Uterus (tissue), 4 donors: ENCODE results near the gene KCNH8. TPM values are rescaled to one million over a fixed set of nuclear protein-coding genes. Genes with fewer than 3 reads are reported as not detected.

ENCODE experiments used
- DNase-seq, 2 donors: peaks; one replicate each; pipeline ENCODE4 v3.0.0-alpha.2; 2019 to 2020
- H3K27ac ChIP-seq, 2 donors: fragments of 200-600 bp; sonication (generic); 1 replicate in 1 of 2; 2 replicates in 1 of 2; pipeline ENCODE4 v1.5.1; 2016 to 2018
- H3K27me3 ChIP-seq, 2 donors: fragments of 200-600 bp; sonication (generic); one replicate each; pipeline ENCODE4 v1.5.1; 2018 to 2019; ENCODE audit warnings: control low read depth in 1 of 2
- H3K36me3 ChIP-seq, 2 donors: fragments of 200-600 bp; sonication (generic); one replicate each; pipeline ENCODE4 v1.5.1; 2019; ENCODE audit warnings: control low read depth in 1 of 2
- H3K4me1 ChIP-seq, 2 donors: fragments of 200-600 bp; sonication (generic); one replicate each; pipeline ENCODE4 v1.5.1; 2018 to 2019; ENCODE audit warnings: control low read depth in 1 of 2
- H3K4me3 ChIP-seq, 2 donors: fragments of 200-600 bp; sonication (generic); 1 replicate in 1 of 2; 2 replicates in 1 of 2; pipeline ENCODE4 v1.5.1; 2018 to 2019; ENCODE audit warnings: mild to moderate bottlenecking in 1 of 2
- H3K9me3 ChIP-seq, 2 donors: fragments of 200-600 bp; sonication (generic); one replicate each; pipeline ENCODE4 v1.5.1; 2019; ENCODE audit warnings: control low read depth in 1 of 2
- CTCF ChIP-seq, 4 experiments: fragments of 200-600 bp in 2 of 4; fragments of 450-650 bp in 2 of 4; sonication (generic) in 2 of 4; IDR thresholded peaks; one replicate each; pipeline ENCODE4 v1.5.1; 2016 to 2019; ENCODE audit warnings: antibody characterized with exemption in 4 of 4, mild to moderate bottlenecking in 2 of 4, moderate library complexity in 1 of 4
- POLR2A ChIP-seq, 2 donors: fragments of 450-650 bp; IDR thresholded peaks; one replicate each; pipeline ENCODE4 v1.6.1; 2016; ENCODE audit warnings: antibody characterized with exemption in 2 of 2, mild to moderate bottlenecking in 1 of 2, moderate library complexity in 1 of 2
- intact Hi-C: fragments of 100-400 bp; cut with DNase I; formaldehyde crosslinking; loops from one replicate; pipeline ENCODE4 v1.15.1; 2023; ENCODE audit warnings: low total_unique reads
- total RNA-seq, 4 donors: library from RNA; depleted of rRNA in 3 of 4; stranded (reverse); fragments of >200 nt in 3 of 4; gene quantifications; one replicate each; pipeline versions ENCODE4 v1.1.0 to v1.2.4, GENCODE V29; 2014 to 2023
- donor health status: DM: yes; HTN: yes; CAD: no.

KCNH8 gene
- total RNA-seq, 4 donors from 2014 or later: 0.26 to 1.5 (median 0.49) TPM; not detected in 1

- Histone ChIP-seq H3K27ac (no peak overlapping the region), H3K36me3 (no peaks in the 10 kb centered on the region), H3K9me3 (no peaks in the 10 kb centered on the region), H3K4me3 (no peak overlapping the region), H3K4me1 (no peaks in the 10 kb centered on the region), H3K27me3 (no peaks in the 10 kb centered on the region)
- no peak for DNase-seq
- intact Hi-C loops: no loop called here
- TF ChIP-seq POLR2A (IDR thresholded peaks at IDR 0.05): no peak
- no peak for TF ChIP-seq CTCF (IDR thresholded peaks at IDR 0.05)
Observed at GRCh38 chr3:19263606-19264005, 115.3 kb downstream of the KCNH8 start.

GRCh38 chr3:19264424-19264823, 116.1 kb downstream of the KCNH8 start:
- H3K36me3 ChIP-seq: no peaks in the 10 kb centered on the region
- intact Hi-C loops: no loop called here
- TF ChIP-seq CTCF (IDR thresholded peaks at IDR 0.05) (no peak), POLR2A (IDR thresholded peaks at IDR 0.05) (no peak)
- no peaks in the 10 kb centered on the region for H3K27me3 ChIP-seq
- no peaks in the 10 kb centered on the region for H3K9me3 ChIP-seq
- no peaks in the 10 kb centered on the region for H3K4me1 ChIP-seq
- H3K27ac ChIP-seq: no peak overlapping the region
- no peak for DNase-seq
- H3K4me3 ChIP-seq: no peak overlapping the region

- TF ChIP-seq POLR2A (IDR thresholded peaks at IDR 0.05) (no peak), CTCF (IDR thresholded peaks at IDR 0.05) (no peak)
- H3K4me3 ChIP-seq: no peak overlapping the region
- no peaks in the 10 kb centered on the region for H3K36me3 ChIP-seq
- DNase-seq: no peak
- no peaks in the 10 kb centered on the region for H3K9me3 ChIP-seq
- H3K27ac ChIP-seq: no peak overlapping the region
- intact Hi-C loops: no loop called here
- no peaks in the 10 kb centered on the region for H3K4me1 ChIP-seq
- no peaks in the 10 kb centered on the region for H3K27me3 ChIP-seq
Observed at GRCh38 chr3:19267040-19267439, 118.7 kb downstream of the KCNH8 start.

- H3K27ac ChIP-seq: no peak overlapping the region
- H3K4me3 ChIP-seq: no peak overlapping the region
- intact Hi-C loops: no loop called here
- no peak for DNase-seq
- no peaks in the 10 kb centered on the region for H3K27me3 ChIP-seq
- no peaks in the 10 kb centered on the region for H3K4me1 ChIP-seq
- TF ChIP-seq POLR2A (IDR thresholded peaks at IDR 0.05) (no peak), CTCF (IDR thresholded peaks at IDR 0.05) (no peak)
- H3K36me3 ChIP-seq: no peaks in the 10 kb centered on the region
- H3K9me3 ChIP-seq: no peaks in the 10 kb centered on the region
Observed at GRCh38 chr3:19270481-19270880, 122.2 kb downstream of the KCNH8 start.

- no peak overlapping the region for H3K4me3 ChIP-seq
- H3K27me3 ChIP-seq: no peaks in the 10 kb centered on the region
- H3K9me3 ChIP-seq: no peaks in the 10 kb centered on the region
- TF ChIP-seq POLR2A (IDR thresholded peaks at IDR 0.05): no peak
- TF ChIP-seq CTCF (IDR thresholded peaks at IDR 0.05): no peak
- no peaks in the 10 kb centered on the region for H3K4me1 ChIP-seq
- no peak for DNase-seq
- intact Hi-C loops: no loop called here
- H3K36me3 ChIP-seq: no peaks in the 10 kb centered on the region
- no peak overlapping the region for H3K27ac ChIP-seq
Observed at GRCh38 chr3:19272296-19272695, 124.0 kb downstream of the KCNH8 start.
